ENCODE measurements around the gene VPS39.

VPS39 gene

GRCh38 chr15:42130246-42130986 lies 77.7 kb downstream of the VPS39 start:
- DNase-seq (ENCODE audit: low read depth in 1 of 2, low spot score in 1 of 2): no peak

DNA sequence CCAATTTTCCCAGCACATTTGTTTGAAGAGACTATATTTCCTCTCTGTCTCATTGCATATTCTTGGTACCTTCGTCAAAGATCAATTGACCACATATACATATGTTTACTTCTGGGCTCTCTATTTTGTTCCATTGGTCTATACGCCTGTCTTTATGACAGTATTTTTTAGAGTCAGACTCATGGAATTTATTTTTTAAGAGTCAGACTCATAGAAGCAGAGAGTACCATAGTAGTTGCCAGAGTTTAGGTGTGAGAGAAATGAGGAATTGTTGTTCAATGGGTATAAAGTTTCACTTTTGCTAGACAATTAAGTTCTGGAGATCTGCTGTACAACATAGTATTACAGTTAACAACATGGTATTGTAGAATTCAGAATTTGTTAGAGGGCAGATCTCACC lies 78.7 kb downstream of the VPS39 start:
- no peak for DNase-seq (ENCODE audit: low read depth in 1 of 2, low spot score in 1 of 2)

- no peak for DNase-seq (ENCODE audit: low read depth in 1 of 2, low spot score in 1 of 2)
These were observed 79.6 kb downstream of the VPS39 start for GRCh38 chr15:42128476-42128875.

GRCh38 chr15:42123546-42123945 lies 84.6 kb downstream of the VPS39 start:
- no peak for DNase-seq (ENCODE audit: low read depth in 1 of 2, low spot score in 1 of 2)

GRCh38 chr15:42121682-42122081 lies 86.4 kb downstream of the VPS39 start:
- DNase-seq (ENCODE audit: low read depth in 1 of 2, low spot score in 1 of 2): no peak

DNA sequence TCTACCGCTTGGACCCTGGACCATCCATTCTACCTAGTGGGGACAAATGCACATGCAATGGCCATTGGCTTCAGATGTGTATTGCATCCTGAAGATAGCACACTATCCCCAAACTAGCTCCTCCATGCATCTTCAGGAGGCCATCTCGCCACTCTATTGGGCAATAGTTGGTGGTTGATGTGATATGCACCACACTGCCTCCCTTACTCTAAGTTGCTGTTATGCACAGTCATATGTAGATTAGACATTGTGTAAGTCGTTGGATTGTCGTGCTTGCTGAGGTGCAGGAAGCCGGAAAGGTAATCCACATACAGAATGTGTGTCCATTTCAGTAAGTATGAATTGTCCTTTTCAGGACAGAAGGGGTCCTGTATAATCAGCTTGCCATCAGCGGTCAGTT lies 87.1 kb downstream of the VPS39 start:
- no peak for DNase-seq (ENCODE audit: low read depth in 1 of 2, low spot score in 1 of 2)

- DNase-seq (ENCODE audit: low read depth in 1 of 2, low spot score in 1 of 2): no peak
These were observed 87.8 kb downstream of the VPS39 start for GRCh38 chr15:42120285-42120684.

GRCh38 chr15:42119446-42119760 lies 88.7 kb downstream of the VPS39 start:
- no peak for DNase-seq (ENCODE audit: low read depth in 1 of 2, low spot score in 1 of 2)

- DNase-seq (ENCODE audit: low read depth in 1 of 2, low spot score in 1 of 2): no peak
These were observed 89.3 kb downstream of the VPS39 start for GRCh38 chr15:42118650-42119445.

DNA sequence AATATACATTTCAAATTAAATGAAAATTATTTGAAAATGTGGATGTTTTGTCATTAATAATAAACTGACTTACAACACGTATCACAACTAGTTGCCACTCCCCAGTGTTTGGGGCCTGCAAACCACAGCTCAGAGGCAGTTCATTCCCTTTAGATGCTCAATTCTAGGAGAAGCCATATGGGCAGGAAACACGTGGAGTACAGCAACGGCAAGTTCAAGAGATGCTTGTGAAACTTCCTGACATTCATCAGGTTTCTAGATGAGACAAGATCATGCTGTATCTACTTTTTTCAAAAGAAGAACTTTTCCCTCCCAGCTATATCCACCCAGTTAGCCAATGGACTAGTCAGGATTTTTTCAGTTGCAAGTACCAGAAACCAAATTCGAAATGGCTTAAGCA lies 96.2 kb downstream of the VPS39 start:
- DNase-seq (ENCODE audit: low read depth in 1 of 2, low spot score in 1 of 2): no peak

DNA sequence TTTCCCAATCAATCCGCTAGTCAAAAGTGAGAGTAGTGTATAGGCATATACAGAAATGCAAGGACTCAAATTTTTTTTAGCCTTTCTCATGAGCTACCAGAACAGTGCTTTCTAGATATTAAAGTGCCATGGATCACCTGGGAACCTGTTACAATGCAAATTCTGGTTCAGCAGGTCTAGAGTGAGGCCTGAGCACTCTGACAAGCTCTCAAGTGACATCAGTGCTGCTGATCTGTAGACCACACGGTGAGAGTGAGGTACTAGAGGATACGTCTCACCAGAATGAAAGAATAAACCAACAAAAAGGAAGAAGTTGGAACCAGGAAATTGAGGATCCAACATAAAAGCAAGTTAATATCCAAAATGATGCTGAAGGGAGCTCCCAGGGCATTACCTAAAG lies 97.7 kb downstream of the VPS39 start:
- no peak for DNase-seq (ENCODE audit: low read depth in 1 of 2, low spot score in 1 of 2)

GRCh38 chr15:42108806-42109205 lies 99.3 kb downstream of the VPS39 start:
- DNase-seq (ENCODE audit: low read depth in 1 of 2, low spot score in 1 of 2): no peak

Measured in activated T-helper 1 cell treated with anti-CD3 and anti-CD28 coated beads, Interleukin-2, amount 50 U/mL, for 16 hours (primary cell).